Stimulated activated CD4-positive, alpha-beta T cell treated with anti-CD3 and anti-CD28 coated beads, Interleukin-12 subunit alpha, Interleukin-12 subunit beta, amount 100 ng/mL, for 4 hours (primary cell): ENCODE measurements around the gene ZNF283.
A peak's percentile ranks its signal among the peaks of the same experiment; 100 is the strongest.

Experiments used
- DNase-seq: peaks from one replicate; pipeline ENCODE4 v3.0.0-alpha.2; 2020

Gene ZNF283

DNA sequence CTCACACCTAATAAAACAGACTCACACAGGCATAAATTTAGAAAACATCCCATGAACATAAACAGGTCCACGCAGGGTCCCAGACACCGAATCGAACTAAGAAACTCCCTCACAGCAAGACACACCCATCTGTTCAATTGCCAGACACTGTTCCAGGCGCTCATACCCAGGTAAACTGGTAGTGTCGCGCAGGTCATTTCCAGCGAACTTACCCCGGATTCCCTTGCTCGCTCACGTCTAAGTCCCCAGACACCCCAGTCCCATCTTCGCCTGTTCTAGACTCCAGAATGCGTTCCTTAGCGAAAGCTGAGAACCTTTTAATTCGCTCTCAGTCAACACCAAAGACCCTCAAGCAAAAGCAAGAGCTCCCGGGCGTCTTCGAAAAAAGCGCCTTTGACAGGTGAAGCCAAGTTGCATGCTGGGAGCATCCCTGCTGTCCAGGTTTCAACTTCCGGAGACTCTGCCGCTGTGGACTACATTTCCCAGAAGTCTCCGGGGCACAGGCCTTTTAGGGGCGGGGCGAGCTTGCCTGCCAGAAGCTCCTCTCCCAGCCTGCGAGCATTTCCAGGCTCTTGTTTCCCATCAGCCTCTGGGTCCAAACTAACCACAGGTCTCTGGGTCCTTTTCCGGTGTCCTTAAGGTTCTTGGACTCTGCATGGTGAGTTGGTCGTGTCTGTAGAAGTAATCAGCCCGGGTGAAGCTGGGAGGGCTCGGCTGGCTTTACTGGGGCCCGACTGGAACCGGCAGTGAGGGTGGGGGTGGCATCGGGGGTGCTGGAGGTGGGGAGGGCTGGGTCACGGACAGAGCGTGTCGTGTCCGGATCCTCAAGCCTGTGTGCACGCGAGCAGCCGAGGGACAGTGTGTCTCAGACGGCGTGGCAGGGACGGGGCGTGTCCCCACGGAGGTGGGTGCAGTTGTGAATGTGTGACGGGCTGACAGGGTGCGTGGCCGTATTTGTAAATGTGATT is at the start of gene ZNF283:
TSS of gene ZNF283 (plus strand) at position 535 of the 968 bp plus-strand sequence. CDS start 6,184 bp downstream, outside the sequence.
- DNase-seq, result peak; percentile 80

GRCh38 chr19:43778651-43779050 is 48.5 kb upstream of the ZNF283 start:
- DNase-seq, result no peak

GRCh38 chr19:43779147-43779819 is 47.8 kb upstream of the ZNF283 start:
- no peak for DNase-seq

GRCh38 chr19:43779820-43780219 is 47.3 kb upstream of the ZNF283 start:
- no peak for DNase-seq

- DNase-seq, result peak; percentile 67
These were observed 46.2 kb upstream of the ZNF283 start, which contains the start of gene KCNN4 for GRCh38 chr19:43780706-43781525. Gene KCNN4 (minus strand): TSS chr19:43780973. CDS start chr19:43780861, 112 bp downstream.

- no peak for DNase-seq
These were observed 45.4 kb upstream of the ZNF283 start for GRCh38 chr19:43781630-43782310.

- DNase-seq, result no peak
These were observed 44.8 kb upstream of the ZNF283 start for GRCh38 chr19:43782311-43782660.

- no peak for DNase-seq
These were observed 44.4 kb upstream of the ZNF283 start for GRCh38 chr19:43782689-43783231.

DNA sequence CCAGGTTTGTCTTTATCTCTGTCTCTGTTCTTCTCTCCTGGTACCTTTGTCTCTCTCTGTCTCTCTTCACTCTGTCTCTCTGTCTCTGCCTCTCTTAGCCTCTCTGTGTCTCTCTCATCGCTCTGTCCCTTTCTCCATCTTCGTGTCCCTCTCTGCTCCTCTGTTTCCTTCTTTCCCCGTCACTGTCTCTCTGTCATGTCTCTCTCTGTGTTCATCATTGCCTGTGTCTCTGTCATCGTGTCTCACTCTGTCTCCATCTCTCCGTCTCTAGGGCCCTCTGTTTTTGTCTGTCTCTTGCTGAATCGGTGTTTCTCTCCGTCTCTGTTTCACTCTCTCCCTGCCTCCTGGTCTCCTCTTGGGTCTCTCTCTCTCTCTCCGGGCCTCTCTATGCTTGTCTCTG is 43.5 kb upstream of the ZNF283 start:
- no peak for DNase-seq

DNA sequence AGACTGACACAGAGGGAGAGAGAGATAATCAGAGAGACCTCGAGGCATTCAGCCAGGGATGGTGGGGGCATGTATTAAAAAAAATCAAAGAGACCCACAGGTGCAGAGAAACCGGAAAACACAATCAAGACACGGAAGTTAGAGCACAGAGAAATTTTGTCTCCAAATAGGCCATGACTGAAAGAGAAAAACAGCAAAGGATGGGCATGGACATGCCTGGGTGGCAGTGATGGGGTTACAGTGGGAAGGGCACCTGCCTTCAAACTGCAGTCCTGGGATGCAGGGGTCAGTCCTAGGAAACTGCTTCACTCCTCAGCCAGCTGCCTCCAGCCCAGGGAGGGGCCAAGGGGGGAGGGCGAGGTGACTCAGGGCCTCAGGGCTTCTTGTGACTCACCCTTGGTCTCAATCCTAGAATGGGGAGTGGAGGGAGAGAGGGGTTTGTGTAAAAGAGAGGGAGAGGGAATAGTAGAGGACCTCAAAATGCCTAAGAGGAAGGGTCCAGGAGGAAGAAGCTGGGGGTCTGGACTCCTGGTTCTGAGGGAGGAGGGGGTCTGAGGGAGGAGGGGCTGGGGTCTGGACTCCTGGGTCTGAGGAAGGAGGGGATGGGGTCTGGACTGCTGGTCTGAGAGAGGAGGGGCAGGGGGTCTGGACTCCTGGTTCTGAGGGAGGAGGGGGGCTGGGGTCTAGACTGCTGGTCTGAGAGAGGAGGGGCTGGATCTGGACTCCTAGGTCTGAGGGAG is 42.7 kb upstream of the ZNF283 start:
- peak; percentile 65 for DNase-seq

GRCh38 chr19:43784981-43785808 is 41.9 kb upstream of the ZNF283 start:
- no peak for DNase-seq

DNA sequence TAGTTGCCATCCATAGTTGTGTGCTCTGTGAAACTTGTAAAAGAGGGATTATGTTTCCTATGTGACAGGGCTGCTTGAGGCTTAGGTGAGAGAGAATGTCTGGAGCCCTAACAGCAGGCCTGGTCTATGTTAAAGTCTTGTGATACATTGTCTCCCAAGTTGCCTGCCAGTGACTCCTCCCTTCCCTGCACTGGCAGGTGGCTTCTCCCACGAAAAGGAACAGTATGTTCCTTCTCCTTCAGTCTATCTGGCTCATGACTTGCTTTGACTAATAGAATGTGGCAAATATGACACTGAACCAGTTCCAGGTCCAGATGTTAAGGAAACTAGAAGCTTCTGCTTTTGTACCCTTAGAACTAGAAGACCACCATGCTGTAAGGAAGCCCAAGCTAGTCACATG is 40.5 kb upstream of the ZNF283 start:
- no peak for DNase-seq

DNA sequence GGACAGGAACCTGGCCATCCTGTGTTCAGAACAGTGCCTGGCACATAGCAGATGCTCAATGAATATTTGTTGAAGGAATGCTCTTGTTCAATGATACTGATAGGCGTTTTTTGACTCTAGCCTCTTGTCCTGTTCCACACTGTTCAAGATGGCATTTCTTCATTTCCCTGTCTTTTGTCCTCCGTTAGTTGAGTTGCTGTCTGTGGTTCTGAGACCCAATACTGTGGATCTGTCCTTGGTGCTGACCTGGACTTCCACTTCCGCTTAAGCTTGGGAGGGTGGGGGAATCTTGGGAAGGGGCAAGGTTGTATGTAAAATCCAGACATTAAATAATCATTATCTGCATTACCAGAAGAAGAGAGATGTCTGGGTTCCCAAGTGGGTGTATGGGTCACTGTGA is 38.1 kb upstream of the ZNF283 start:
- no peak for DNase-seq

- DNase-seq, result no peak
These were observed 36.5 kb upstream of the ZNF283 start for GRCh38 chr19:43790587-43790986.

DNA sequence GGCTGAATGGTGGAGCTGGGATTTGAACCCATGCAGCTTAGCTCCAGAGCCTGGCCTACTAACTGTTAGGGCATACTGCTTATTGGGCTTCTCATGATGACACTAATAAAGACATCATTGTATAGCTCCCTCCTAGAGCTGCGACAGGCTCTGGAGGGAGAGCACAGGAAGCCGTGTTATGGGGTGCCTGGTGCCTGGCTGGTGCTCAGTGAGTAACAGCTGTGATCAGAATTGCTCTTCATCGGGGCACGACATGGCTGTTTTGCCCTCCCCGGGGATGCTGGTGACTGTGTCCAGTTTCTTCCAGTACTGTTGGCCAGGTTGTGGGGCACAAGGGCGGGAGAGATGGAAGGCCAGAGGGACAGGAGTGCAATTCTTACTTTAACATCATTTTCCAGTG is 30.0 kb upstream of the ZNF283 start:
- no peak for DNase-seq

DNA sequence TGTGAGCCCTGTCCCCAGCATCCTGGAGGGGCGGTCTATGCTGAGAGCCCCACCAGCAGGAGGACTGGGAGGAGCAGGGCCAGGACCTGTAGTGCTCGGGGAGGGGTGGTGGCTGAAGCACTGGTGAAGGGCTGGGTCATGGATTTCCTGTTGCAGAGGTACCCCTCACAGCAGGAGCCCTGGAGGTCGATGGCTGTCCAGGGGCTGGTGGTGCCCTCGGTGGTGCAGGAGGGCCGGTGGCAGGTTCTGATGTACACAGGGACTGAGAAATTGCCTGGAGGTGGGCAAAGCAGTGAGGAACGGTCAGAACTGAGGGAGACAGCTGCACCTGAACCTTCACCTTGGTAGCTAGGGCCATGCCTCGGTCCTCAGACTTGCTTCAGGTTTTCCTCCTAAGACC is 29.6 kb upstream of the ZNF283 start:
- DNase-seq, result no peak

DNA sequence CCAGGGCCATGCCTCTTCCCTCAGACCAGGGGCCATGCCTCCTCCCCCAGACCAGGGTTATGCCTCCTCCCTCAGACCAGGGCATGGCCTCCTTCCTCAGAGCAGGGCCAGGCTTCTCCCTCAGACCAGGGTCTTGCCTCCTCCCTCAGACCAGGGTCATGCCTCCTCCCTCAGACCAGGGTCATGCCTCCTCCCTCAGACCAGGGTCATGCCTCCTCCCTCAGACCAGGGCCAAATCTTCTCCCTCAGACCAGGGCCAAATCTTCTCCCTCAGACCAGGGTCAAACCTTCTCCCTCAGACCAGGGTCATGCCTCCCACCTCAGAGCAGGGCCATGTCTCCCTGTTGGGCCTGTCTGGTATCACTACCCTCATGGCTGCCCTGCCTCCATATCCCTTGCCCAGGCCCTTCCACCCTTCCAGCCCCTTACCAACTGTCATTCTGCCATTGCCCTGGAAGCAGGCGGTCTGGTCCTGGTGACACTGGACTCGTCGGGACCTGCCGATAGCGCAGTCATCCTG is 29.0 kb upstream of the ZNF283 start:
- no peak for DNase-seq

GRCh38 chr19:43798546-43799409 is 28.3 kb upstream of the ZNF283 start:
- DNase-seq, result peak; percentile 66

DNA sequence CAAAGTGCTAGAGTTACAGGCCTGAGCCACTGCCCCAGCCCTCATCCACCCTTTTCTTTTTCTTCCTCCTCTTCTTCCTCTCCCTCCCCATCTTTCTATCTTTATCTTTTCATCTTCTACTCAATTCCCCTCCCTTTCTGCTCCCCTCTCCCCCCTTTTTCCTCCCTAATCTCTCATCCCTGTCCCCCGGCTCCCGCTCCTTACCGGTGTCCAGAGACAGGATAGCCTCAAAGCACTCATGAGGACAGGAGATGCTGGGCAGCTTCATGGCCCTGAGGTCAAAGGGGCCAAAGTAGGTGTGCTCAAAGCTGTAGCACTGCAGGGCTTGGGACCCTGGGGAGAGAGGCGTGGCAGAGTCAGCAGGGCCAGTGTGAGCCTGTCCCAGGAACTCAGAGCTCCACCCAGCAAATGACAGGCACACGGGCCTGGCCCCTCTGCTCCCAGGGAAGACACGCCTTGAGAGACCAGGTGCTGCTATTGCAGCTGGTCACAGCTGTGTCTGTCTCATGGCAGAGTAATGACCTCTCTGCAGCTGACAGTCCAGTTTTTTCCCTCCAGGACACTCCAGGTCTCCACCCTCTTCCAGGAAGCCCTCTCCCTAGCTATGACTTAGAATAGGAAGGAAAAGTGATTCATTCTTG is 27.5 kb upstream of the ZNF283 start:
- no peak for DNase-seq
